Immature natural killer cell (primary cell): ENCODE results near the gene MDM4. TPM values are rescaled to one million over a fixed set of nuclear protein-coding genes. Genes with fewer than 3 reads are reported as not detected.
A peak's percentile ranks its signal among the peaks of the same experiment; 100 is the strongest.

Experiments
- DNase-seq, 3 donors: peaks; one replicate each; pipeline ENCODE4 v3.0.0; 2022; ENCODE audit warnings: mixed read lengths in 1 of 3
- H3K27ac Mint-ChIP-seq, 6 donors: one replicate each; pipeline ENCODE4 v1.8.0; 2020; ENCODE audit warnings: mixed read lengths in 6 of 6, mild to moderate bottlenecking in 5 of 6, inconsistent platforms in 4 of 6, moderate library complexity in 3 of 6
- H3K27me3 Mint-ChIP-seq, 3 donors: one replicate each; pipeline ENCODE4 v1.8.0; 2020 to 2021; ENCODE audit warnings: low read depth in 3 of 3, mild to moderate bottlenecking in 3 of 3, mixed read lengths in 3 of 3, moderate library complexity in 3 of 3, inconsistent platforms in 1 of 3
- H3K36me3 Mint-ChIP-seq, 3 donors: one replicate each; pipeline ENCODE4 v1.8.0; 2020; ENCODE audit warnings: mixed read lengths in 3 of 3, inconsistent platforms in 2 of 3, mild to moderate bottlenecking in 2 of 3
- H3K4me1 Mint-ChIP-seq, 2 donors: one replicate each; pipeline ENCODE4 v1.8.0; 2020; ENCODE audit warnings: inconsistent platforms in 2 of 2, mild to moderate bottlenecking in 2 of 2, mixed read lengths in 2 of 2, moderate library complexity in 1 of 2
- H3K4me3 Mint-ChIP-seq, 5 donors: one replicate each; pipeline ENCODE4 v1.8.0; 2020; ENCODE audit warnings: mild to moderate bottlenecking in 5 of 5, mixed read lengths in 5 of 5, inconsistent platforms in 3 of 5, moderate library complexity in 3 of 5
- H3K9me3 Mint-ChIP-seq, 6 donors: one replicate each; pipeline ENCODE4 v1.8.0; 2020; ENCODE audit warnings: mild to moderate bottlenecking in 6 of 6, mixed read lengths in 6 of 6, inconsistent platforms in 4 of 6, moderate library complexity in 3 of 6
- polyA plus RNA-seq, 3 donors: library from polyadenylated mRNA; unstranded; fragments of 300-500 nt; fragmentation: Illumina TruSeq; gene quantifications; one replicate each; pipeline ENCODE4 v1.2.3, GENCODE V29; 2021

MDM4 gene
- polyA plus RNA-seq, 3 donors from 2014 or later: 4.6 to 22.6 (median 8.3) TPM

DNA sequence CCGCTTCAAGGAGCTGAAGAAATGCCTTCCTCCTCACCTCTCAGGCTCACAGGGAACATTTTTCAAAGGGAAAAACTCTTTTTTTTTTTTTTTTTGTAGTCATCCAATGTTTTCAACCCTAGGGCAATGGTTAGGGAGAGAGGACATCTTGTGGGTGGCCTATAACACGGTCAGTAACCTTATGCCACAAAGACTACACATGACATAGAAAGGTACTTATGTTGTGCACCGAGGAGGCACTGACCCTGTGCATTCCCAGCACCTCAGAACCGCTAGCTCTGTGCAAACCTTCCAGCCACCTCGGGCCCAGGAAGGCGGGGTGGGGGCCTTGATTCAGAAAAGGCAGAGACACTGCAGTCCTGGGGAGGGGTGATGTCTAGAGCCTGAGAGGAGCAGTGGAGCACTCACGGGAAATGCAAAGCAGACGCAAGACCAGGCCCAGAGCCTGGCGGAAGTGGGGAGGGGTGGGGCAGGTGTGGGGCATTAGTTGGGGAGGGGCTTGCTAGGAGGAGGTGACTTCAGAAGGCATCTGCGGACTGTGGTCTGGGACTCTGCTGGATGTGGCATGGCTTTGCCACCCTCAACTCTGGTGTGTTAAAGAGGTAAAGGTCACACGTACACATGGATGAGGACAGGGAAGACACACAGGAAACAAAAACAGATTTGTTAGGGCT lies 68.6 kb downstream of the MDM4 start:
- Mint-ChIP-seq H3K36me3 (peaks cover 0 to 24% (median 17%) of the 10 kb centered on the region in 3 donors), H3K4me1 (peaks cover 22 to 23% of the 10 kb centered on the region in 2 donors), H3K4me3 (peak overlapping the region in 4 of 5 donors; percentile 27 to 77 (median 40)), H3K27me3 (peaks cover 2 to 6% (median 4%) of the 10 kb centered on the region in 3 donors), H3K9me3 (no peaks in the 10 kb centered on the region), H3K27ac (peak overlapping the region; percentile 41 to 91 (median 70))
- peak; percentile 53 to 74 (median 54) for DNase-seq

DNA sequence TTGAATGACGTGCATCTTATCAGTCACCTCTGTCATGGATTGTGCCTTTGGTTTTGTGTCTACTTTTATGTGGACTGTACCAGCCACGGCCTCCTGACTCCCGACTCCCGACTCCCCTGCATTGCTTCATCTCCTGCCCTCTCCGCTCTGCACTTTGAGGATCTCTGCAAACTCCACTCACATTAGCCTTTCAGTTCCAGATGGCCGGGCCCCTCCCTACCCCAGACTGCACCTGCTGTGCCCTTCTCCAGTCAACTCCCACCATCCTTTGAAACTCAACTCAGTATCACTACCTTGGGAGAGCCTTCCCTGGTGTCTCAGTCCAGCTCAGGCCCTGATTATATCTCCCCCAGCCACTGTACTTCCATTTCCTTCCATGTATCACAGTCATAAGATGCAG lies 71.4 kb downstream of the MDM4 start:
- Mint-ChIP-seq H3K9me3 (no peaks in the 10 kb centered on the region), H3K27me3 (peaks cover 2 to 4% (median 4%) of the 10 kb centered on the region in 3 donors), H3K4me3 (no peak overlapping the region), H3K4me1 (peaks cover 16% of the 10 kb centered on the region in 2 donors), H3K36me3 (peaks cover 0 to 8% (median 4%) of the 10 kb centered on the region in 3 donors), H3K27ac (no peak overlapping the region)
- no peak for DNase-seq

DNA sequence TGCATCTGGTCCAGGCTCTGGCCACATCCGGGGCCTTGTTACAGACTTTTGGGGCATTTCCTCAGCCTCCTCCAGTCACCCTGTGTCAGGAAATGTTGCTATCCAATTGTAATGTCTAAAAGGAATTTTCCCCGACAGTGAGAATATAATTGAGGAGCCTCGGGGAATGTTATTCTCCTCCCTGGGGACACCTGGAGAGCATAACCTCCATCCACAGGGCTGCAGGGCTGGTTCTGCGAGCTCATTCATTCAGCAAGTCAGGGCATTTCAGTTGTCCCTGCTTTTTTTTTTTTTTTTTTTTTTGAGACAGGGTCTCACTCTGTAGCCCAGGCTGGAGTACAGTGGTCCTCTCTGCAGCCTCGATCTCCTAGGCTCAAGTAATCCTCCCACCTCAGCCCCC lies 72.6 kb downstream of the MDM4 start:
- Mint-ChIP-seq H3K27me3 (peaks cover 2 to 6% (median 4%) of the 10 kb centered on the region in 3 donors), H3K9me3 (no peaks in the 10 kb centered on the region), H3K4me1 (peaks cover 16% of the 10 kb centered on the region in 2 donors), H3K36me3 (peaks cover 0 to 4% (median 3%) of the 10 kb centered on the region in 3 donors), H3K27ac (no peak overlapping the region), H3K4me3 (no peak overlapping the region)
- DNase-seq: no peak

DNA sequence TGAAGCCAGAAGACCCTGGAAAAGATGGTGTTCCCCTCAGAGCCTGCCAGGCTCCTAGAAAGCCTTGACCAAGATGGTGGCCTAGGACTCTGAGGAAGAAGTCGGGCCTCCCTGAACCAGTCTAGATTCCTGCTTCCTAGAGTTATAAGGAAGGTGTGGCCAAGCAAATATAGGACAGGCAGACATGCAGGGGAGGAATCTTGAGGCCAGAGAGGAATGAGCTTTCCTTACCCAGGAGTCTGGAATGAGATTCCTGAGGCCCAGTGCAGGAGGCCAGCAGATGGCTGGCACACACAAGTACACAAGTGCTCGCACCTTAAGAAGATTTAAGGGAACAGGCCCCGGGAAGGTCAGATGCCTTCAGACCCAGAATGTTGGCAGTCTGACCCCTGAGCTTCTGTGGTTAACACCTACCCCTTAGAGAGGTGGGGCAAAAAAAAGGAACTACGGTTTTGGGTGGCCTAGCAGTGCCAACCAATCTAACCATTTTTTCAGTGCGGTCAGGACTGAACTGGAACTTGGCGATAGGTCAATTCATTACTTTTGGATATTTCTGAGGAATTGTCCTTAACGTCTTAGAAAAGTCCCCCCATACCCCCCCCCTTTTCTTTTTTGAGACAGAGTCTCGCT lies 73.3 kb downstream of the MDM4 start:
- H3K9me3 Mint-ChIP-seq: no peaks in the 10 kb centered on the region
- peaks cover 2 to 8% (median 4%) of the 10 kb centered on the region in 3 donors for H3K27me3 Mint-ChIP-seq
- DNase-seq: no peak
- H3K4me1 Mint-ChIP-seq: peaks cover 14 to 16% of the 10 kb centered on the region in 2 donors
- H3K36me3 Mint-ChIP-seq: peaks cover 0 to 4% (median 3%) of the 10 kb centered on the region in 3 donors
- H3K27ac Mint-ChIP-seq: peak overlapping the region in 2 of 6 donors; percentile 6 to 23
- peak overlapping the region in 2 of 5 donors; percentile 50 to 58 for H3K4me3 Mint-ChIP-seq

DNA sequence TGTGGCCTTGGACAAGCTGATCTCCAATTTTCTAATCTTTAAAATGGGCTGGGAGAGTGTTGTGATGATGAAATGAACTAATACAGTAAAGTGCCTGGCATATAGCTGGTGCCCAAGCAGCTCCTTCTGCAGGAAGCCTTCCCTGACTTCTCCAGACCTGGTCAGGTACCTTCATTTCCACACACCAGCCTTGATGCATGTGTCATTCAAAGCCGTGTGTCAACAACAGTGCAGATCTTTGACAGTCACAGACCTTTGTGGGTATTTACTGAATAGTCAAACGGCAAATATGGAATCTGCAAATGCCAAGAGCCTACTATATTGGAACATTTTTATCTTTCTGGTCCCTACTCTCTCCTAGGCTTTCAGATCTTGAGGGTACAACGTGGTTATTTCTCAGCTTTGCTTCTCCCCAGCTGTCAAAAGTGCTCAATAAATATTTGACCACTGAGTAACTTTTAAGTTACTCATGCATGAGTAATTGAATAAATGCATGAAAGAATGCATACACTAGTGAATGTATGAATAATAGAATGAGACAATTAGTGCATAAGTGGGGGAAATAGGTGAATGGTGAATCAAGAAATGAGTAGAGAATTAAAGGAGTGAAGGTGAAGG lies 75.4 kb downstream of the MDM4 start:
- Mint-ChIP-seq H3K4me1 (peaks cover 4 to 6% of the 10 kb centered on the region in 2 donors), H3K27me3 (peaks cover 0 to 4% (median 1%) of the 10 kb centered on the region in 3 donors), H3K27ac (no peak overlapping the region), H3K36me3 (peaks cover 0 to 12% (median 12%) of the 10 kb centered on the region in 3 donors), H3K9me3 (no peaks in the 10 kb centered on the region), H3K4me3 (no peak overlapping the region)
- no peak for DNase-seq

DNA sequence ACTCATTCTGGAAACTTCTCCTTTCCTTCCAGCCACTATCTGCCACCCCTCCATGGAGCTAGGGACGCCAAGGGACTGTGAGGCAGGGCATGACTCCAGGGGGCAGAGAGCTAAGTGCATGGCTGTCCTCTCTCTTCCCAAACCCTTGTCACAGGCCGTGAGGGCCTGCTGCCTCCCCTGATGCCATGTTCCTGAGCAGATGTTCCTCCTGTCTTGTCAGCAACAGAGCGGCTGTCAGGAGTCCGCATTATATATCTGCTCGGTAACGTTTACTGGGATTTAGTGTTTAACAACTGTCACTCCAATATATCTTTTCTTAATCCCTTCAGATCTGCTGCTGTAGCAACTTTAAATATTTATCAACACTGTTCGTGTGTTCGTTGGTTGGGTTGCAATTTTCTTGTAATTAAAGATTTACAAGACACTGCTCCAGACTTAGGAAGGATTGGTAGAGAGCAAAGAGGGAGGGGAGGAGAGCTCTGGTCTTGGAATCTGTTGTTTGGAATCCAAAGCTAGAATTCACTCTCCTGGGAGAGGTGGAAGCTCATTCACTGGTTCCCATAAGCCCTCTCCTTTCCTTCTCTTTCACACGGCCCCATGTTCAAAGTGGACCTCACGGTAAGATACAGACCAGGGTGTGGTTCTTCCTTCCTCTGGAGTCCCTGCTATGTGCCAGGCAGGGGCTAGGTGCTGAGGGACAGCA lies 76.2 kb downstream of the MDM4 start:
- no peak overlapping the region for H3K4me3 Mint-ChIP-seq
- no peaks in the 10 kb centered on the region for H3K9me3 Mint-ChIP-seq
- H3K36me3 Mint-ChIP-seq: peaks cover under 1 to 19% (median 18%) of the 10 kb centered on the region in 3 donors
- no peak overlapping the region for H3K27ac Mint-ChIP-seq
- DNase-seq: no peak
- peaks cover 4 to 6% of the 10 kb centered on the region in 2 donors for H3K4me1 Mint-ChIP-seq
- peaks cover 0 to 4% (median 1%) of the 10 kb centered on the region in 3 donors for H3K27me3 Mint-ChIP-seq

DNA sequence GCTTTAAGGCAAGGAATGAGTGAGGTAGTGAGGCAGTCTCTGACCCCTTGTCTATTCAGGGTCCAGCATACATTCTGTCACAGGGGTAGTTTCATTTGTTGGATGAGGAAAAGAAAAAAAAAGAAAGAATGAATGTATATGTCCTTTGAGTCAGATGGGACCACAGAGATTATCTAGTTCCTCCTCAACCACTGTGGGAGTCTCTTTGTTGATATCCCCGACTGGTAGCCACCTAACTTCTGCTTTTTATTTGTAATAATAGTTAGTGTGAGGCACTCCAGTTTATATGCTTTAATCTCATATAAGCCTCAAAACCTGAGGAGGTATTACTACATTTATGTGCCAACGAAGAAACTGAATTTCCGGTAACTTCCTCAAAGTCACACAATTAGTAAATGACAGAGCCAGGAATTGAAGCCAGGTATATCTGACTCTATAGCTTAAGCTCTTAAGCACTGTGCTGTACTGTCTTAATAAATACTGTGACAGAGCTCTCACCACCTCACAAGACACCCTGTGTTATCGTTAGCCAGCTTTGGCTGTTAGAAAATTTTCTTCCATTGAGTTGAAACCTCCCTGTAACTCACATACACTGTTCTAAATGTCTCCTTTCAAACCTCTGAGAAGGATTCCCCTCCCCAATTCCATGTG lies 82.2 kb downstream of the MDM4 start:
- Mint-ChIP-seq H3K4me3 (no peak overlapping the region), H3K27me3 (peaks cover 0 to 4% (median 0%) of the 10 kb centered on the region in 3 donors), H3K36me3 (peaks cover 7 to 35% (median 31%) of the 10 kb centered on the region in 3 donors), H3K27ac (no peak overlapping the region), H3K4me1 (no peaks in the 10 kb centered on the region), H3K9me3 (no peaks in the 10 kb centered on the region)
- no peak for DNase-seq

DNA sequence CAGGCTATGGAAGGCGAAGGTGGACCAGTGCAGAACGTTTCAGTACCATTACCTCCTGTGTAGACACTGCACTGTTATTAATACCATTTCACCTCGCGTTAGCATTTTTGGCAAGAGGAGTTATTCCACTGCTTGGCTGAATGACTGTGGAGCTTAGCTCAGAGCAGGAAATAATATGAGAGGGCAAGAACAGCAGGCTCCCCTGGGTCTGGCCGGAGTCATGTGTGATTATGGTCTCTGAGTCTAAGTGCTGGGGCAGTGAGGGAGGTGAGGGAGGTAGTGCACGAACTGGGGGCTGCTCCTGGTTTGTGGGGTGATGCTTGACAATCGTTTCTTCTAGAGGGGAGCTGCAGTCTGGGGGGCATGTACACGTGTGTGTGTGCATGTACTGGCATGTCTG lies 82.9 kb downstream of the MDM4 start:
- Mint-ChIP-seq H3K4me1 (no peaks in the 10 kb centered on the region), H3K27me3 (no peaks in the 10 kb centered on the region), H3K9me3 (no peaks in the 10 kb centered on the region), H3K36me3 (peaks cover 7 to 37% (median 36%) of the 10 kb centered on the region in 3 donors), H3K27ac (no peak overlapping the region), H3K4me3 (no peak overlapping the region)
- DNase-seq: no peak

DNA sequence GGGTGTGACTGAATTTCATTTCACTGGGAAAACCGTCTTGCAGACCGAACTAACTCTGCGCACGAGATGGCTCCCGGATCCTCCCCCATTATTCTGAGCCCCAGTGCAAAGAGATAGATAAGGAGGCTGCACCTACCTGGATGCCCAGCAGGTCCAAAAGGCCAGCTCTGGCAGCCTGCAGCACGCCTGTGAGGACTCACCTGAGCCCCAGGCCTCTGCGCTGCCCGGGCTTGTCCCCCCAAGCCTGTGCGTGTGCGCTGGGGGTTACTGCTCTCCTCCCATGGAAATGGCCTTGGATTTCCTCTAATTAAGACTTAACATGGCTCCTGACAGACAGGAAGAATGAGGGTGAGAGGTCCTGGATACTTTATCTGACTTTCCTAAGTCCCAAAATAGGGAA lies 83.4 kb downstream of the MDM4 start:
- H3K9me3 Mint-ChIP-seq: peaks cover 0 to 2% (median 0%) of the 10 kb centered on the region in 6 donors
- no peak overlapping the region for H3K27ac Mint-ChIP-seq
- no peak for DNase-seq
- H3K4me3 Mint-ChIP-seq: no peak overlapping the region
- H3K4me1 Mint-ChIP-seq: no peaks in the 10 kb centered on the region
- no peaks in the 10 kb centered on the region for H3K27me3 Mint-ChIP-seq
- H3K36me3 Mint-ChIP-seq: peaks cover 7 to 37% (median 36%) of the 10 kb centered on the region in 3 donors

DNA sequence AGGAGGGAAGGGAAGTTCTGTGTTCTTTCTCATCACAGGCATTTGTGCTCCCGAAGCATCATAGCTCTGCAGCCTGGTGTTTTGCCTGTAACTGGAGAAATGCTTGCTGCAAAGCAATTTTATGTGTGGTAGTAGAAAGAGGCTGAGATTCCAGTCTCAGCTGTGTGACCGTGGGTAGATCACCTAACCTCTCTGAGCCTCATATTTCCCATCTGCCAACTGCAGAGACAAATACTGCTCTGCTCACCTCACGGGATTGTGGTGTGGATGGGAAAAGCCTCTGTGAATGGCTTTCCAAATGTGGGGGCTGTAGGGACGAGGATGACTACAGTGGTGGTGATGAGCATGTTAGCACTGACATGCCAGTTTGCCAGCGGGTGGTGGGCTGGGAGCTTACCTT lies 84.0 kb downstream of the MDM4 start:
- H3K27ac Mint-ChIP-seq: no peak overlapping the region
- H3K9me3 Mint-ChIP-seq: peaks cover 0 to 2% (median 0%) of the 10 kb centered on the region in 6 donors
- peaks cover 7 to 37% (median 36%) of the 10 kb centered on the region in 3 donors for H3K36me3 Mint-ChIP-seq

DNA sequence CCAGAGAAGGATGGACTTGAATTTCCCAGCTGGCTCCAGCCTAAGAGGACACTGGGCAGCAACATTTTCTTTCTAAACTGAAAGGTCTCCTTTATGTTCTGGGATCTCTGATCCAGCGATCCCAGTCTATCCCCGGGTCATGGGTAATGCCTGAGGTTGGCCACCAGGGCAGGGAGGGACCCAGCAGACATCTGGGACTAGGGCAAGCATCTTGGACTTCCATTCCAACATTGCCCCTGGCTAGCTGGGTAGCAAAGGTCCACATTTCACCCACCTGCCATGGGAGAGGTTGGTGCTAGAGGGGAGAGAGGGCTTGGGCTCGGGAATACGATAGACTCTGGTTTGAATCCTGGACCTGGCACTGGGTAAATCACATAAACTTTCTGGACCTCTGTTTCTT lies 84.8 kb downstream of the MDM4 start:
- Mint-ChIP-seq H3K27ac (no peak overlapping the region), H3K4me1 (no peaks in the 10 kb centered on the region), H3K4me3 (no peak overlapping the region), H3K9me3 (peaks cover 0 to 2% (median 0%) of the 10 kb centered on the region in 6 donors), H3K36me3 (peaks cover 7 to 31% (median 30%) of the 10 kb centered on the region in 3 donors), H3K27me3 (peaks cover 0 to 3% (median 1%) of the 10 kb centered on the region in 3 donors)
- no peak for DNase-seq

More for the DNA sequence above, 84.0 kb downstream of the MDM4 start:
- Mint-ChIP-seq H3K27me3 (peaks cover 0 to 1% (median 0%) of the 10 kb centered on the region in 3 donors), H3K4me1 (no peaks in the 10 kb centered on the region), H3K4me3 (no peak overlapping the region)
- no peak for DNase-seq

DNA sequence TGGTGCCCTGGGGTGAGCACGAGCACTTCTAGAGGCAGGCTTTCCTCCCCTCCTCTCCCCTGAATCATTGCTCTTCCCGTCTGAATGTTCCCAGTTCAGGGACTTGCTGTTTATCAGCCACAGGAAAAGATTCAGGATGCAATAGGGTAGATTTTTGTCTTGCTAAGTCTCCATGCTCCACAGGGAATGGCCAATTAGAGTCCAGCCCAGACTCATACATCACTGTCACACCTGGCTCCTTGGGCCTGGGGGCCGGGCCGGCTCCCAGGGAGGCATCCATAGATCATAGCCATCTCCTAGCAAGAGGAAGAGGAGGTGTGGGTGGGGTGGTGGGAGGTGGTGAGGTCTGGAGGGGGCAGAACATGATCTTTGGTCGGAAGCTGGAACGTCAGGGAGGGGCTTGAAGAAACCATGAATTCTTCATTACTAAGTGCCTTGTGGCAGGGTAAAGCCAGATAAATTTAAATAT lies 85.9 kb downstream of the MDM4 start:
- Mint-ChIP-seq H3K4me1 (no peaks in the 10 kb centered on the region), H3K36me3 (peaks cover 7 to 24% (median 23%) of the 10 kb centered on the region in 3 donors), H3K27me3 (peaks cover 0 to 5% (median 1%) of the 10 kb centered on the region in 3 donors), H3K27ac (no peak overlapping the region), H3K4me3 (no peak overlapping the region), H3K9me3 (peaks cover 0 to 2% (median 0%) of the 10 kb centered on the region in 6 donors)
- no peak for DNase-seq
